ENCODE measurements around the gene MAML2. TPM values are rescaled to one million over a fixed set of nuclear protein-coding genes. Genes with fewer than 3 reads are reported as not detected.
A peak's percentile ranks its signal among the peaks of the same experiment; 100 is the strongest.

Gene MAML2
- total and polyA plus RNA-seq, 2 of the 13 experiments (the other 11 are each of a cell fraction or from before 2014, with no cell fraction given): 2.3 to 25.9 TPM

DNA sequence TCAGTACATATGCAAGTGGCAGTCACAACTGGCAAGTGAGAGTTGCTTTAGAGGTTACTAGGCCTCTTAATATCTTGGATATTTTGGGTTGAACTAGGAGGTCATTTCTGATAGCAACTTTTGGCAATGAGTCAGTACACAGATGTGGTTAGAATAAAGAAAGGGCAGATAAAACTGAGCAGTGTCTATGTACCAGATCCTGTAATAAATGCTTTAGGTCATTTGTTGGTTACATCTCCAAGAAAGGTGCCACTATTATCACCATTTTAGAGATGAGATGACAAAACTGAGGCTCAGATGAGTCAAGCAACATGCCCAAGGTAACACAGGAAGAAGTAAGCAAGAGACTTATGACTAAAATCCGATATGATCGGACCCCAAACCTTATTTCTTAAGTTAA lies 25.0 kb downstream of the MAML2 start:
- intact Hi-C loops (cut with micrococcal nuclease; ENCODE audit: unreplicated experiment): no loop called here
- 97% methylated on average over 2 of the region's 2 CpGs for WGBS (ENCODE audit: low lambda C conversion rate)
- no peak overlapping the region for H3K9ac ChIP-seq (ENCODE audit: insufficient read depth, low read depth, low read length)
- CTCF ChIA-PET (ENCODE audit: low intra/inter-chr PET ratio, low total read pairs): no interaction called here
- FAIRE-seq: no peak
- peaks cover 15% of the 10 kb centered on the region for H4K20me1 ChIP-seq (ENCODE audit: insufficient read depth, low read length)
- no peak for DNase-seq (ENCODE audit: low spot score)
- H3K4me2 ChIP-seq (ENCODE audit: low read depth, low read length): no peak overlapping the region
- TF ChIP-seq NPAS2 (CRISPR knock-in tag; IDR thresholded peaks at IDR 0.05; ENCODE audit: borderline replicate concordance) (no peak), THAP11 (CRISPR knock-in tag; IDR thresholded peaks at IDR 0.05) (no peak), TGIF2 (CRISPR knock-in tag; IDR thresholded peaks at IDR 0.05) (no peak), CHD4 (IDR thresholded peaks at IDR 0.05; ENCODE audit: borderline replicate concordance, low read length) (no peak), RFXAP (CRISPR knock-in tag; IDR thresholded peaks at IDR 0.05; ENCODE audit: borderline replicate concordance) (no peak), ZFP1 (CRISPR knock-in tag; IDR thresholded peaks at IDR 0.05) (no peak), ZNF672 (CRISPR knock-in tag; IDR thresholded peaks at IDR 0.05) (no peak), RORA (CRISPR knock-in tag; IDR thresholded peaks at IDR 0.05) (no peak)
- TF ChIP-seq, protein P1, sequence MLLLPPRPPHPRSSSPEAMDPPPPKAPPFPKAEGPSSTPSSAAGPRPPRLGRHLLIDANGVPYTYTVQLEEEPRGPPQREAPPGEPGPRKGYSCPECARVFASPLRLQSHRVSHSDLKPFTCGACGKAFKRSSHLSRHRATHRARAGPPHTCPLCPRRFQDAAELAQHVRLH (CRISPR knock-in tag; IDR thresholded peaks at IDR 0.05; ENCODE audit: borderline replicate concordance, low read depth): no peak
- H3K4me1 ChIP-seq (ENCODE audit: insufficient read depth, low read length): peaks cover 10% of the 10 kb centered on the region; the same call in 1 of the 2 replicates
- H3K4me3 ChIP-seq (replicated peaks in 1 of 3; ENCODE audit: insufficient read depth in 1 of 3, low read depth in 2 of 3, low read length in 3 of 3): no peak overlapping the region
- H2AFZ ChIP-seq (ENCODE audit: low read length): no peak overlapping the region
- ATAC-seq: no peak
- no peak overlapping the region for H3K27ac ChIP-seq (ENCODE audit: extremely low read length, insufficient read depth, low read length)
- BruUV-seq (replicated peaks): no TSS peak
- POLR2A ChIA-PET: interaction anchor here (1.1 kb wide), 1 partner anchor 17 kb away, joined by 3 read pairs; no protein-coding TSS in a partner anchor
- in situ Hi-C loops (cut with HindIII; ENCODE audit: extremely low pct_ligation_motif_present, low pct_unique_long_range_greater_than_20kb): no loop called here
- H3K9me3 ChIP-seq (ENCODE audit: low read length): no peaks in the 10 kb centered on the region
- H3K79me2 ChIP-seq (ENCODE audit: insufficient read depth, low read length): peaks cover 60% of the 10 kb centered on the region
- H3K27me3 ChIP-seq (ENCODE audit: control insufficient read depth in 1 of 2, insufficient read depth in 2 of 2, low read length in 2 of 2): no peaks in the 10 kb centered on the region
- H3K36me3 ChIP-seq (replicated peaks in 1 of 2; ENCODE audit: control insufficient read depth in 1 of 2, insufficient read depth in 2 of 2, low read length in 2 of 2): peaks cover 8 to 9% of the 10 kb centered on the region in 2 experiments; a peak in 4 of 5 replicates

DNA sequence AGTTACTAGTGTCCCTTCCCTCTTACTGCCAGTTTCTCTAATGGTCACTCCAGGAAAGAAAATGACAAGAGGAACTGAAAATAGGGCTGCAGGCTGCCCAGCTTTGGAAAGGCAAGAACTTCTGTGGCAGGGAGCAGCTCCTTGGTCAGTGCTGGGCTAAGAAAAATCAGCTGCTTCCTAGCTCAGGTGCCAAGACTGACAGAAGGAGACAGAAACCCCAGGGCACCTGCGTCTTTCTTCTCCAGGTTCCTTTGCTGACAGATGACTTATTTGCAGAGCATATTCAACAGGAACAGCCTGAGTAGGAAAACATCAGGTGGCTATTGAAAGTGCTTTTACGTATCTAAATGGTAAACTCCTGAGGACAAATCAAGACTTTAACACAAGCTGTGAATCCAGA lies 25.4 kb downstream of the MAML2 start:
- Histone ChIP-seq H3K4me3 (replicated peaks in 1 of 3; ENCODE audit: insufficient read depth in 1 of 3, low read depth in 2 of 3, low read length in 3 of 3) (no peak overlapping the region), H3K9me3 (ENCODE audit: low read length) (no peaks in the 10 kb centered on the region), H3K9ac (ENCODE audit: insufficient read depth, low read depth, low read length) (no peak overlapping the region), H3K4me1 (ENCODE audit: insufficient read depth, low read length) (peaks cover 10% of the 10 kb centered on the region; the same call in 1 of the 2 replicates), H4K20me1 (ENCODE audit: insufficient read depth, low read length) (peaks cover 15% of the 10 kb centered on the region), H3K79me2 (ENCODE audit: insufficient read depth, low read length) (peaks cover 55% of the 10 kb centered on the region), H3K27ac (ENCODE audit: extremely low read length, insufficient read depth, low read length) (no peak overlapping the region), H3K27me3 (ENCODE audit: control insufficient read depth in 1 of 2, insufficient read depth in 2 of 2, low read length in 2 of 2) (no peaks in the 10 kb centered on the region), H3K36me3 (replicated peaks in 1 of 2; ENCODE audit: control insufficient read depth in 1 of 2, insufficient read depth in 2 of 2, low read length in 2 of 2) (peaks cover 8% of the 10 kb centered on the region in 2 experiments; a peak in 4 of 5 replicates), H2AFZ (ENCODE audit: low read length) (no peak overlapping the region), H3K4me2 (ENCODE audit: low read depth, low read length) (no peak overlapping the region)
- BruUV-seq (replicated peaks): no TSS peak
- ChIA-PET CTCF (ENCODE audit: low intra/inter-chr PET ratio, low total read pairs) (no interaction called here), POLR2A (no interaction called here)
- 96% methylated on average over 2 of the region's 2 CpGs for WGBS (ENCODE audit: low lambda C conversion rate)
- DNase-seq (ENCODE audit: low spot score) (no peak), FAIRE-seq (no peak), ATAC-seq (no peak)
- intact Hi-C loops (cut with micrococcal nuclease; ENCODE audit: unreplicated experiment): no loop called here
- in situ Hi-C loops (cut with HindIII; ENCODE audit: extremely low pct_ligation_motif_present, low pct_unique_long_range_greater_than_20kb): no loop called here
- TF ChIP-seq EZH2 (conservative IDR thresholded peaks at IDR 0.05; ENCODE audit: low read depth, low read length) (no peak), ZNF317 (CRISPR knock-in tag; IDR thresholded peaks at IDR 0.05) (0 out of 2 replicates have a peak, but pooled peaks have one; percentile 26), RELA (CRISPR knock-in tag; IDR thresholded peaks at IDR 0.05) (no peak)
